AG10803 (cell line): ENCODE data around the gene ACAP2.
A peak's percentile ranks its signal among the peaks of the same experiment; 100 is the strongest.

Experiments
- DNase-seq: peaks from one replicate; pipeline ENCODE4 v3.0.0; 2010; ENCODE audit warnings: low read depth
- H3K4me3 ChIP-seq: 2 replicates; pipeline ENCODE4 v1.5.1; 2011; ENCODE audit warnings: mild to moderate bottlenecking, low read length, control low read depth
- TF ChIP-seq, protein P1 (sequence below): conservative IDR thresholded peaks from 2 replicates; pipeline ENCODE4 v1.5.1; 2011; ENCODE audit warnings: mild to moderate bottlenecking, low read length, control low read depth, inconsistent platforms

ACAP2 gene

GRCh38 chr3:195352895-195353488 lies 89.8 kb downstream of the ACAP2 start:
- no peak overlapping the region for H3K4me3 ChIP-seq
- TF ChIP-seq, protein P1, sequence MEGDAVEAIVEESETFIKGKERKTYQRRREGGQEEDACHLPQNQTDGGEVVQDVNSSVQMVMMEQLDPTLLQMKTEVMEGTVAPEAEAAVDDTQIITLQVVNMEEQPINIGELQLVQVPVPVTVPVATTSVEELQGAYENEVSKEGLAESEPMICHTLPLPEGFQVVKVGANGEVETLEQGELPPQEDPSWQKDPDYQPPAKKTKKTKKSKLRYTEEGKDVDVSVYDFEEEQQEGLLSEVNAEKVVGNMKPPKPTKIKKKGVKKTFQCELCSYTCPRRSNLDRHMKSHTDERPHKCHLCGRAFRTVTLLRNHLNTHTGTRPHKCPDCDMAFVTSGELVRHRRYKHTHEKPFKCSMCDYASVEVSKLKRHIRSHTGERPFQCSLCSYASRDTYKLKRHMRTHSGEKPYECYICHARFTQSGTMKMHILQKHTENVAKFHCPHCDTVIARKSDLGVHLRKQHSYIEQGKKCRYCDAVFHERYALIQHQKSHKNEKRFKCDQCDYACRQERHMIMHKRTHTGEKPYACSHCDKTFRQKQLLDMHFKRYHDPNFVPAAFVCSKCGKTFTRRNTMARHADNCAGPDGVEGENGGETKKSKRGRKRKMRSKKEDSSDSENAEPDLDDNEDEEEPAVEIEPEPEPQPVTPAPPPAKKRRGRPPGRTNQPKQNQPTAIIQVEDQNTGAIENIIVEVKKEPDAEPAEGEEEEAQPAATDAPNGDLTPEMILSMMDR = no peak
- DNase-seq = peak; percentile 97

GRCh38 chr3:195348426-195349115 lies 94.2 kb downstream of the ACAP2 start:
- DNase-seq = no peak
- TF ChIP-seq, protein P1 = no peak

GRCh38 chr3:195337747-195338146 lies 105.1 kb downstream of the ACAP2 start:
- TF ChIP-seq, protein P1 = no peak
- DNase-seq = no peak
- H3K4me3 ChIP-seq = no peak overlapping the region

More at GRCh38 chr3:195348426-195349115, 94.2 kb downstream of the ACAP2 start:
- H3K4me3 ChIP-seq = no peak overlapping the region

DNA sequence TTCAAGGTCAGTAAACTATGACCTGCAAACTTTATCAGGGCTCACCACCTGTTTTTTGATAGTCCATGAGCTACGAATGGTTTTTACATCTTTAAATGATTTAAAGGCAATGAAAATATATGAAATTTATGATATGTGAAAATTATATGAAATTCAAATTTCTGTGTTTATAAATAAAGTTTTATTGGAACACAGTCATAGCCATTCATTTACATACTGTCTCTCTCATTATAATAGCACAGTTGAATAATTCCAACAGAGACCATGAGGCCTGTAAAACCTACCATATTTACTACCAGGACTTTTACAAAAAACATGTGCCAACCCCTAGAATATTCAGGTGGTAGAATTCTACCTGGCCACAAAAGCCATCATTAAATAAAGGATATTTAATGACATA lies 107.9 kb downstream of the ACAP2 start:
- H3K4me3 ChIP-seq = no peak overlapping the region
- TF ChIP-seq, protein P1 = no peak
- DNase-seq = no peak

GRCh38 chr3:195319060-195319459 lies 123.8 kb downstream of the ACAP2 start:
- H3K4me3 ChIP-seq = no peak overlapping the region
- TF ChIP-seq, protein P1 = no peak
- no peak for DNase-seq

GRCh38 chr3:195312714-195313113 lies 130.1 kb downstream of the ACAP2 start:
- DNase-seq = no peak
- TF ChIP-seq, protein P1 = no peak
- no peak overlapping the region for H3K4me3 ChIP-seq

GRCh38 chr3:195307711-195308110 lies 135.1 kb downstream of the ACAP2 start:
- H3K4me3 ChIP-seq = no peak overlapping the region
- TF ChIP-seq, protein P1 = no peak

More at GRCh38 chr3:195307711-195308110, 135.1 kb downstream of the ACAP2 start:
- DNase-seq = no peak
